Measurements from ENCODE around the gene KRTAP5-7. TPM values are rescaled to one million over a fixed set of nuclear protein-coding genes. Genes with fewer than 3 reads are reported as not detected.

Gene KRTAP5-7
- total and polyA plus RNA-seq, 2 of the 13 experiments (the other 11 are each of a cell fraction or from before 2014, with no cell fraction given) = 0.54 TPM; not detected in 1

Small RNA genes lying within 50 kb of the gene (small RNA-seq; reads per million reads assigned to genes)
- gene AP000867.1 (ENCODE audit: insufficient read depth in 2 of 3, insufficient read length in 3 of 3, low read depth in 2 of 3, low replicate concordance in 1 of 3) = 0 reads per million in 3 experiments

Other genes starting within 250 kb of the KRTAP5-7 start
- gene DHCR7, start 78.9 kb upstream of the KRTAP5-7 start, total RNA-seq (2016; rRNA removed; fragmentation: Illumina TruSeq; extraction: Trizol) = 40.4 and 96.0 TPM in 2 replicates
- 143 and 241 TPM in 2 replicates for gene DHCR7, start 78.9 kb upstream of the KRTAP5-7 start, polyA plus RNA-seq (2011; rRNA removed)
- gene NADSYN1, start 74.1 kb upstream of the KRTAP5-7 start, total RNA-seq (2016; rRNA removed; fragmentation: Illumina TruSeq; extraction: Trizol) = 27.1 and 35.7 TPM in 2 replicates
- 51.5 and 63.4 TPM in 2 replicates for gene NADSYN1, start 74.1 kb upstream of the KRTAP5-7 start, polyA plus RNA-seq (2011; rRNA removed)
- not detected in 2 replicates for gene KRTAP5-8, start 10.8 kb downstream of the KRTAP5-7 start, total RNA-seq (2016; rRNA removed; fragmentation: Illumina TruSeq; extraction: Trizol)
- gene KRTAP5-8, start 10.8 kb downstream of the KRTAP5-7 start, polyA plus RNA-seq (2011; rRNA removed) = 0.05 and 0.20 TPM in 2 replicates
- 0.09 TPM in 1 of 2 replicates, not detected in the other for gene KRTAP5-9, start 21.2 kb downstream of the KRTAP5-7 start, total RNA-seq (2016; rRNA removed; fragmentation: Illumina TruSeq; extraction: Trizol)
- gene KRTAP5-9, start 21.2 kb downstream of the KRTAP5-7 start, polyA plus RNA-seq (2011; rRNA removed) = 0.42 TPM in 1 of 2 replicates, not detected in the other
- not detected in 2 replicates for gene KRTAP5-10, start 38.3 kb downstream of the KRTAP5-7 start, total RNA-seq (2016; rRNA removed; fragmentation: Illumina TruSeq; extraction: Trizol)
- 0.13 TPM in 1 of 2 replicates, not detected in the other for gene KRTAP5-10, start 38.3 kb downstream of the KRTAP5-7 start, polyA plus RNA-seq (2011; rRNA removed)
- gene KRTAP5-11, start 55.6 kb downstream of the KRTAP5-7 start, total RNA-seq (2016; rRNA removed; fragmentation: Illumina TruSeq; extraction: Trizol) = not detected in 2 replicates
- not detected in 2 replicates for gene KRTAP5-11, start 55.6 kb downstream of the KRTAP5-7 start, polyA plus RNA-seq (2011; rRNA removed)